HCEC 1CT (cell line): ENCODE results near the gene LCN12.
"Not testable (repeated sequence)": the region's sequence is repeated elsewhere in the genome, so short reads cannot be mapped to it uniquely, and the experiment has no call there.

Experiments used
- DNase-seq: peaks from one replicate; pipeline ENCODE4 v3.0.0-alpha.2; 2017

LCN12 gene

DNA sequence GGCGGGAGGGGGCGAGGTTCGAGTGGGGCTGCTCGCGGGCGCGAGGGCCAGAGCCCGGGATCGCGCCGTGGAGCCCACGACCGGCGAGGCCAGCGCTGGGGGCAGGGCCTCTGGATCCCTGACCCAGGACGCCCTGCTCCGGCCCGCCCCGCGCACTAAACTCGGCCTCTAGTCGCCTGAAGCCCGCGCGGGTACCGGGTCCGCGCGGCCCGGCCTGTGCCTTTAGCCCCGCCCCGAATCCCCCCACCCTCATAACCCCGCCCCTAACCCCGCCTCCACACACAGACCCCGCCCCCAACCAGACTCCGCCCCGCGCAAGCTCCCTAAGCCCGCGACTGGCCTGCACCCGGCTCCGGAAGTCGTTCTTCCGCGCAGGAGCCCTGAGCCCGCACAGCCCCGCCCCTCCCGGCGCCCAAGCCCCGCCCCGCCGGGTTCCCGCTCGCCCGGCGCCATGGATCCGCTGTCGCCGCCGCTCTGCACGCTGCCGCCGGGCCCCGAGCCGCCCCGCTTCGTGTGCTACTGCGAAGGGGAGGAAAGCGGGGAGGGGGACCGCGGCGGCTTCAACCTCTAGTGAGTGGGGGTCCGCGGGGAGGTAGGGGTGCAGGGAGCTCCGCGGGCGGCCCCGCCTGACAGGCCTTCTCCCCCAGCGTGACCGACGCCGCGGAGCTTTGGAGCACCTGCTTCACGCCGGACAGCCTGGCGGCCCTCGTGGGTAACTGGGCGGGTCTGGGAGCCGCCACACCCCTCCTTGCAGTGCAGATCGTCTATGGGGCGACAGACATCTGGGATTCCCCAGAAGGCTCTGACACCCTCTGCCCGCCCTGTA is 40.1 kb downstream of the LCN12 start, which contains the start of gene PAXX:
PAXX (plus strand) TSS at position 430 of the 826 bp plus-strand sequence; CDS start at position 452, 22 bp downstream.
- peak; percentile 92 for DNase-seq

DNA sequence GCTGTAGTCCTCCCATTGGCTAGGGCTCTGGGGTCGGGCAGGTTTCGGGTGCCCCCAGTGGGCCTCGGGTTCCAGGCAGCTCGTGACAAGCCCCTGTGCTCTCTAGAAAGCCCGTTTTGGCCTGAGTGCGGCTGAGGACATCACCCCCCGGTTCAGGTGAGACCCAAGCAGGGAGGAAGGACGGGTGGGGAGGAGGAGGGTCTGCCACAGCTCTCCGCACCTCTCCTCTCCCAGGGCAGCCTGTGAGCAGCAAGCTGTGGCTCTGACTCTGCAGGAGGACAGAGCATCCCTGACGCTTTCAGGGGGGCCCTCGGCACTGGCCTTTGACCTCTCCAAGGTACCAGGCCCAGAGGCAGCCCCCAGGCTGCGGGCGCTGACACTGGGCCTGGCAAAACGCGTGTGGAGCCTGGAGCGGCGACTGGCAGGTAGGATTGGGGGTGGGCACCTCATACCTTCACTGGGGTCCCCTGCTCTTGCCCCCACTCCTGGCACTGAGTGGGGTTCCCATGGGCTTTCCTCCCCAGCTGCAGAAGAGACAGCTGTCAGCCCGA is 40.8 kb downstream of the LCN12 start:
- DNase-seq = no peak

DNA sequence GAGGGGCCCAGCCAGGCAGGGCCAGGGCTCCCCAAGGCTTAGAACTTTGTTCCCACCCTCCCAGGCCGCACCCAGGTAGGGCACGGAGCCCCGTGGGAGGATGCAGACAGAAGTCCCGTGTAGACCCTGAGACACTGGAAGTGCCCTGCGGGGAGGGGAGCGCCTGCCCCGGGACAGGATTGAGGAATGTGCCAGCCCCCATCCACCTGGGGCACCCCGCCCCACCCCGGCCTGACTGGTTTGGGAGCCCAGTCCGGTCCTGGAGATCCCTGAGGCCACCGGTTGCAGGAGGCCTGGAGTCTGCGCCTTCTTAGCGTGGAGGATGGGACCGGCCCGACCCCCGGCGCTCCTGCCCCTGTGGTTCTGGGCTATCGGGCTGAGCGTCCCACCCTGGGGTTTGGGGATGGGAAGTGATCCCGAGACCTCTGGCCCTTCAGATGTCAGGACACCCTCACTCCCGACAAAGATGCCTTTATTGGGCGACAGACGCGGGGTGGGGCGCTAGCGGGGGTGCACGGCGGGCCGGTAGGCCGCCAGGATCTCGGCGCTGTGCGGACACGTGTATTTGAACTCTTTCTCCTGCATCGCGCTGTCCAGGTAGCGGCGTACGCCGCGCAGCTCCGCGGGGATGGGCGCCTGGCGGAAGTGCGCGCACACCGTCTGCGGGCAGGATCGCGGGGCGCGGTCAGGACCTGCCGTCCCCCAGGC is 42.3 kb downstream of the LCN12 start:
- DNase-seq = no peak

DNA sequence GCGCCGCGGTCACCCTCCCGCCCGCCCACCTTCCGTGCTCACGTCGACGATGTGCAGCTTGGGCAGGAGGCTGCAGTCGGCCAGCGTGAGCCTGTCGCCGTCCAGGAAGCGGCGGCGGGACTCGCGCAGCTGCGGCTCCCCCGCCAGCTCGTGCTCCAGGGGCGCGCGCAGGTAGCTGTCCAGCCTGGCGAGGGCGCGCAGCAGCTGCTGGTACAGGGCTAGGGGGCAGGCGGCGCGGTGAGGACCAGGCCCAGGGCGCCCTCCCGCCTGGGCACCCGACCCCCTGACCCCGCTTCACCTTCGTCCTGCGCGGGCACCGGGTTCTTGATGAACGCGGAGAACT is 42.8 kb downstream of the LCN12 start:
- no peak for DNase-seq

DNA sequence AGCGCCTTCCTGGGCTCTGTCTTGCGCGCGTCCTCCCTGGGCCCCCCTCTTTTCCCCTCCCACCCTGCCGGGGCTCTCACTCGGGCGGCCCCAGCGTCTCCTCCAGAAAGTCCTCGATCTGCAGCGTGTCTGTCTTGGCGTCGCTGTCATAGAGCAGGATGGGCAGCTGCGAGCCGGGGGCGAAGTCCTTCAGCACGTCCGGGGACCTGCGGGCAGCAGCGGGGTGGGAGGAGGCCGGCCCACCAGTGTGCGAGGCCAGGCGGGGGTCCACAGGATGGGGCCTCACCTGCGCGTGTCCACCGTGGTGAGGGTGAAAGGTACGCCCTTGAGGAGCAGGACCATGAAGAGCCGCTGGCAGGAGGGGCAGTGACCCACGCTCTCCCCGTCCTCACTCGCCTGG is 43.3 kb downstream of the LCN12 start:
- DNase-seq = no peak

DNA sequence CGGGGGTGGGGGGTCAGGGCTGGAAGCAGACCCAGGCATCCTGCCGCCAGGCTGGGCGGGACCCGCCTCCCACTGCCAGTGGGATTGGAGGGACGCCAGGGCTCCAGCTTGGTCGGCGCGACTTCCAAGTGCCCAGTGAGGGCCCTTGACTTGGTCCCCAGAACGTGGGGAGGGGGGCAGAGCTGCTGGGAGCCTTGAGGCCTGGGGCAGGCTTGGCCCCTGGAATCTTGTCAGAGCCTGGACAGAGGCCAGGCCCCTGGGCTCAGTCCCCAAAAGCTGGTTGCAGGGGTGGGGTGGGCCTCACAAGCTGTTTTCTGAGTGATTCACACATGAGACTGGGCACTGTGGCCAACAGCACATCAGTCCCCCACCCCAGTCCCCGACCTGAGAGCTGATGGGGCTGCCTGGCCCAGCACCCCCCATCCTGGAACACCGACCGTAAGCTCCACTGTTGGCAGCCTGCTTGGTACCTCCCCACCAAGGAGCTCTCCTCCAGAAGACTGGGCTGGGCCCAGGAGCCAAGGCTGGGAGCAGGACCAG is 43.8 kb downstream of the LCN12 start:
- no peak for DNase-seq

DNA sequence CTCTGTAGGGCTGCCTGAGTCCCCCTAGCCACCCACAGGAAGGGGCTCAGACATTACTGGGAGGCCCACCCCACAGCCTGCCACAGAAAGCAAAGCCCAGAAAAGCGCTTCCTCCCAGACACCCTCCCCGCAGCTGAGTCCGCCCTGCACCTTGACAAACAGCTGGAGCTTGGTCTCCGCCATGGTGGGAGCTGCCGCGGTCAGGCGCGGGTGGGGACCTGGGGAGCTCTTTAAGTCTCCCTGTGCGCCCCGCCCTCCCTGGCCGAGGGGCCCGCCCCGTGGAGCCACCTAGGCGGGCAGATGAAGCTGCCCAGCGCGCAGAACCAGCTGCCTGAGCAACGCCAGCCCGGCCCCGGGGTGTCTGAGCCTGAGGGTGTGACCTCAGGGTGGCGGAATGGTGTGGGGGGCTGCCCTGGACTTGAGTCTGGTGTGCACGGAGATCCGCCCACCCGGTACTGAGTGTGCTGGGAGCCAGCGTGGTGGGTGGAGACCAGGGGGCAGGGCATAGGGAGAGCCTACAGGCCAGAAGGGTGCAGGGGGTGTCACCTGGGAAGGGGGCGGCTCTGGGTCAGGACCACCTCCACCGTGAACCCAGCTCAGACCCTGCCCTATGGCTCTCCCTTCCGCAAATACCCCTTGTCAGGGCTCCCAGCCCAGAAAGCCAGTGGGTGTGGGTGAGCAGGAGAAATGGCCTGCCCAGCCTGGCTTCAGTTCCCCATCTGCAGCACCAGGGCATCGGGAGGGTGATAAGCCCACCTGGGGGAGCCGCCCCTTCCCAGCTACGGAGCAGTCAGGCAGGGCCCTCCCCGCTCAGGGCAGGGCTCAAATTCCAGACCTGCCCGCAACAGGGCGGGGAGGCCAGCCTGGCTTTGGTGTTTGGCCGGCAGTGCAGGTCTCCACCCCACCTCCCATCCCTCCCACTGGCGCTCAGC is 44.6 kb downstream of the LCN12 start, which contains the start of gene CLIC3:
CLIC3 (minus strand) TSS at position 208 of the 932 bp plus-strand sequence; CDS start at position 183, 25 bp downstream.
- DNase-seq = no peak

DNA sequence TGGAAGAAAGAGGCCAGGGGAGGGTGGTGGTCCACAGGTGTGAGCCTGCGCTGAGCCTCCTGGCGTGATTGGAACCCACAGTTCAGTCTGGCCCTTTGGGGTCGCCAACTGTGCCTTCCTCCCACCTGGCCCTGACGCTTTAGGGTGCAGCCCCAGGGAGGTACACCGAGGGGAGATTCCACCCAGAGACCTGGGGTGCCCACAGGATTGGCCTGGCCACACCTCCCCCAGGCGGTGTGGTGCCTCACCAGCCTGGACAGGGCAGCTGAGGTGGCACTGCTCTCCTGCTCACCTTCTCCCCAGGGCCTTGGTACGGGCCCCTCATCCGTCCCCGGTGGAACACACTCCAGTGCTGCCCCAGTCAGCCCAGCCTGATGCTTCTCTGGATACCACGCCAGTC is 45.3 kb downstream of the LCN12 start:
- DNase-seq = no peak

DNA sequence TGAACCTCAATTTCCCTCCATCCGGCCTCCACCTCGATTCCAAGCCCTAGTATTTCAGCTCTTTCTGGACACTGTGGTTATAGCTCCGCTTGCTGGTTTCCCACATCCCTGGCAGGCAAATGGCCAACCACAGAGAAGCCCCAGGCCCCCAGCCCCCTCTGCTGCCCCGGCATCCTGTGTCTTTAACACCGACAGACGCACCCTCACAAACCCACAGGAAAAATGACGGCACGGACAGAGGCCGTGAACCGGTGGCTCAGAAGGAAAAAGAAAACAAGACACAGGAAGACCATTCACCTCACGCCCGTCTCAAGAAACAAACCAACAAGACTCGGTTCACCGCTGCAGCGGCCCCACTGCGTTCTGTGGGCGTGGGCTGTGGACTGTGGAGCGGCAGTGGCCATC is 45.8 kb downstream of the LCN12 start:
- DNase-seq = no peak

DNA sequence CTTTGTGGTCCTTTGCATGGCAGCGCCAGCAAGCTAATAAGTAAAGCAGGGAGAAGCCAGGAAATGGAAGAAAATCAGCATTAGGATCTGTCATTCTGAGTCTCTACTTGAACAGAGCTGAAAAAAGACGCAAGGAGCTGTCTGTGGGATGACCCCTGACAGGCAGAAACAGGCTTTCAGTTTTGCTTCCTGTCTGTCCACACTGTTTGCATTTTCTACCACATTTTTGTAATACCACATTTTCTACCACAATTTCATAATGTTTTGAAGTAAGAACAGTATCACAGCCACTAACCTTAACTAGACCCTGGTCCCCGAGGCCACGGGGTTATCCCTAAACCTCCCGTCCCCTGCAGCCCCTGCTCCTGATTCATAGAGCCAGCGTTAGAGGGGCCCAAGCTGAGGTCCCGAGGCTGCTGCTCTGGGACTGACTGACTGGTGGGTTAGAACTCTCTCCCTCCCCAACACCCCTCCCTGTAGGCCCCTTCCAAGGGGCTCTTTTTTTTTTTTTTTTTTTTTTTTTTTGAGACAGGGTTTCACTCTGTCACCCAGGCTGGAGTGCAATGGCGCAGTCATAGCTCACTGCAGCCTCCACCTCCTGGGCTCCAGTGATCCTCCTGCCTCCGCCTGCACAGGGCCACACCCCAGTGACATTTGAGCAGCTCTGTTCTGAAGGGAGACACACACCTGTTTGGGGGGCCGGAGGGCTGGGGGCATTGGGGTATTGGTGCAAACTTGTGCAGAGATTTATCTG is 48.3 kb downstream of the LCN12 start:
- DNase-seq = peak; percentile 61

DNA sequence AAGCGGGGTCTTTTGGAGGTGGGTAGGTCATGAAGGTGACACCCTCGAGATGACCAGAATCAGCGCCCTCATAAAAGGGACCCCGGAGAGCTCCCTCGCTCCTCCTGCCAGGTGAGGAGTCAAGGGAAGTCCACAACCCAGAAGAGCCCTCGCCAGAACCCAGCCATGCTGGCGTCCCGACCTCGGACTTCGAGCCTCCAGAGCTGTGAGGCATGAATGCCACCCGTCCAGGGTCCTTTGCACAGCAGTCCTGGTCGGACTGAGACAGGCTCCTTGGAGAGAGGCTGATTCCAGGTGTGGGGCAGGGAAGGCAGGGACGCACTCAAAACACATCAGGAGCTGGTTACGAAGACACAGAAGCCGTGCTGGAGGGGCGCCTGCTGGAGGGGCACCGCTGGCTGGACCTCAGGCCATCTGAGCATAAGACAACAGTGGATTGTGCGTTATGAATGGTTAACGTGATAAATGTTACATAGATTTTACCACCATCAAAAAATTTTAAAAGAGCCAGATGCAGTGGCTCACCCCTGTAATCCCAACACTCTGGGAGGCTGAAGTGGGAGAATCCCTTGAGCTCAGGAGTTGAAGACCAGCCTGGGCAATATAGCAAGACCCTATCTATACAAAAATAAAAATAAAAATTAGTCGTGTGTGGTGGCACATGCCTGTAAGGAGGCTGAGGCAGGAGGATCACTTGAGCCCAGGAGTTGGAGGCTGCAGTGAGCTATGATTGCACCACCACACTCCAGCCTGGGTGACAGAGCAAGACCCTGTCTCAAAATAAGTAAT is 50.0 kb downstream of the LCN12 start:
- DNase-seq = no peak

DNA sequence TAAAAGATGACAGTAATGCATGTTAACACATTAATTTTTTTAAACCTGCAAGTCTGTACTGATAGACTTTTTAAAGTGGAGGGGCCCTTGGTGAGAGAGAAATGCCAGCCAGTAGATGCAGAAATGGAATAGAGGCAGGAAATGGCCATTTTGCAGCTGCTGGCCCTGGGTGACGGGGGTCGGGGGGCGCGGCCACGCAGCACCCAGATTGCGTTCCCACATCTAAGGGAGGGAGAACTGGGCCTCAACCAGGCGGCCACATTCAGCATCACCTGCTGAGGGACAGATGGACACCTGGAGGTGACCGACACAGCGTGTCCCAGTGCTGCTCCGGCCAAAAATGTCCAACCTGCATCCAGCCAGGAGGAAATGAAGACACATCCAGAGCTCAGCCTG is 50.6 kb downstream of the LCN12 start:
- no peak for DNase-seq

DNA sequence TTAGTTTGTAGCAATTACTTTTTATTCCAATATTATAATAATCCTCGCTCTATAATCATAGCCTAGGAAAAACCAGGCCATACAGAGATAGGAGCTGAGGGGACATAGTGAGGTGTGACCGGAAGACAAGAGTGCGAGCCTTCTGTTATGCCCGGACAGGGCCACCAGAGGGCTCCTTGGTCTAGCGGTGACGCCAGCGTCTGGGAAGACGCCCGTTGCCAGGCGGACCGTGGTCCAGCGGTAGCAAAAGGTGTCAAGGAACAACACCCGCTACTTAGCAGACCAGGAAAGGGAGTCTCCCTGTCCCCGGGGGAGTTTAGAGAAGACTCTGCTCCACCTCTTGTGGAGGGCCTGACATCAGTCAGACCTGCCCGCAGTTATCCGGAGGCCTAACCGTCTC is 52.2 kb downstream of the LCN12 start:
- DNase-seq = not testable (repeated sequence)
